Adipocyte (in vitro differentiated cells): Measurements from ENCODE around the gene FLG.

Experiments used
- DNase-seq: peaks from one replicate; pipeline ENCODE4 v3.0.0-alpha.2; 2015; ENCODE audit warnings: low read depth
- H3K27me3 ChIP-seq: replicated peaks from 2 replicates; pipeline ENCODE4 v1.7.0; 2013; ENCODE audit warnings: mild to moderate bottlenecking, low read length, moderate library complexity; ENCODE audit not compliant: control insufficient read depth, insufficient read depth
- H3K36me3 ChIP-seq: 2 replicates; pipeline ENCODE4 v1.7.0; 2013; ENCODE audit warnings: low read length, mild to moderate bottlenecking, moderate library complexity; ENCODE audit not compliant: control insufficient read depth, insufficient read depth, severe bottlenecking
- H3K4me1 ChIP-seq: 2 replicates; pipeline ENCODE4 v1.7.0; 2013; ENCODE audit warnings: mild to moderate bottlenecking, low read length, moderate library complexity; ENCODE audit not compliant: control insufficient read depth, insufficient read depth
- H3K4me3 ChIP-seq: 2 replicates; pipeline ENCODE4 v1.7.0; 2013; ENCODE audit warnings: mild to moderate bottlenecking, low read length, moderate library complexity
- H3K9ac ChIP-seq: 2 replicates; pipeline ENCODE4 v1.7.0; 2013; ENCODE audit warnings: mild to moderate bottlenecking, low read length, moderate library complexity
- H3K9me3 ChIP-seq: 2 replicates; pipeline ENCODE4 v1.7.0; 2013; ENCODE audit warnings: mild to moderate bottlenecking, low read length, moderate library complexity; ENCODE audit not compliant: control insufficient read depth

Gene FLG

DNA sequence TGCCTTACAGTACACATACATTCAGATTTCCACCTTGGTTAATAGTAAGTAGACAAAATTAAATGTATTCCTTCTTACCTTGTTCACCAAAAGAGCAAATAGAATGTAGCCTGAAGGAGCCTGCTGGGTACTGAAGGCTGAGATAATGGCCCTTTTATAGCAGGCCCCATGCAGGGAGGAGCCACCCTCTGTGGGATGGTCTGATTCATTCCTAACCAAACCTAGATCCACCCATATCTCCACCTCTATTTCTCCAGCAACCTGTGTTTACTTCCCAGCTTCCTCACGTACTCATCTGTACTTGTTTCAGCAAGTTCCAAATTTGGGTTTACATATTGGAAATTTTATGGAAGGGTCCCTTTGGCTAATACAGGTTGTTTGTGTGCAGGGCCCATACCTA, at the start of gene FLG:
FLG (minus strand) TSS at position 129 of the 400 bp plus-strand sequence. CDS start 9,783 bp downstream, outside the sequence.
- no peak for DNase-seq
- no peaks in the 10 kb centered on the region for H3K9me3 ChIP-seq
- H3K4me3 ChIP-seq, result no peak within 1 kb of the TSS
- H3K9ac ChIP-seq, result no peak within 1 kb of the TSS
- H3K4me1 ChIP-seq, result no peaks in the 10 kb centered on the region
- H3K36me3 ChIP-seq, result no peaks in the 10 kb centered on the region
- no peaks in the 10 kb centered on the region for H3K27me3 ChIP-seq

DNA sequence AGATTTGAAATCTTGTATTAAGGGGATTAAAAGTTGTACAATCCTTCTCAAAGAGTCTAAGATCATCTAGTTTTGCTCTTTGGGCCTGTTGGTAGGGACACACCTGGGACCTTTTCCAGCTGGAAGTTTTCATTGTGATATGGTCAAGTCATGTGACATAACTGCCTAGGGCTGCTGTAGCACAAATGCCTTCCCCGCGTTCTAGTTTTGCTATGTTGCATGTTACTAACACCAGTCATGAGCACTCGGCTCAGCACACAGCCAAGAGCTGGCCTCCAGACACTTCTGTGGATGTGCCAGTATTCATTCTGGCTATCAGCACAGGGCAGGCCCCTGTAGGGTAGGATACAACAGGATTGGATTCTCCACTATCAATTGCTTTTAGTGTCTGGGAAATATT, 49.4 kb upstream of the FLG start:
- H3K4me3 ChIP-seq, result no peak overlapping the region
- H3K9me3 ChIP-seq, result peaks cover 7% of the 10 kb centered on the region
- H3K4me1 ChIP-seq, result no peaks in the 10 kb centered on the region
- H3K27me3 ChIP-seq, result no peaks in the 10 kb centered on the region
- no peak for DNase-seq
- H3K36me3 ChIP-seq, result no peaks in the 10 kb centered on the region
- H3K9ac ChIP-seq, result no peak overlapping the region

DNA sequence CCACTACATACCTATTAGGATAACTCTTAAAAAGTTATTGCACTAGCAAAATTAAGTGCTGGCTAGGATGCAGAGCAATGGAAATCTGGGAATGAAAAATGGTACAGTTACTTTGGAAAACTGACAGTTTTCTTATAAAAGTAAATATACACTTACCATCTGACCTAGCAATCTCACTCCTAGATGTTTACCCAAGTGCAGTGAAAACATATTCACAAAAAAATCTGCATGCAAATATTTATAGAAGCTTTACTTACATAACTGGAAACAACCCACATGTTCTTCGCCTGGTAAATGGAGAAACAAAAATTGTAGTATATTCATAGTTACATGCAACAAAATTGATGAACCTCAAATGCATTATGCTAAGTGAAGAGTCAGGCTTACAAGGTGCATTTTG, 47.6 kb upstream of the FLG start:
- no peak for DNase-seq
- H3K4me3 ChIP-seq, result no peak overlapping the region
- H3K36me3 ChIP-seq, result no peaks in the 10 kb centered on the region
- H3K27me3 ChIP-seq, result no peaks in the 10 kb centered on the region
- peaks cover 13% of the 10 kb centered on the region for H3K9me3 ChIP-seq
- no peak overlapping the region for H3K9ac ChIP-seq
- no peaks in the 10 kb centered on the region for H3K4me1 ChIP-seq

DNA sequence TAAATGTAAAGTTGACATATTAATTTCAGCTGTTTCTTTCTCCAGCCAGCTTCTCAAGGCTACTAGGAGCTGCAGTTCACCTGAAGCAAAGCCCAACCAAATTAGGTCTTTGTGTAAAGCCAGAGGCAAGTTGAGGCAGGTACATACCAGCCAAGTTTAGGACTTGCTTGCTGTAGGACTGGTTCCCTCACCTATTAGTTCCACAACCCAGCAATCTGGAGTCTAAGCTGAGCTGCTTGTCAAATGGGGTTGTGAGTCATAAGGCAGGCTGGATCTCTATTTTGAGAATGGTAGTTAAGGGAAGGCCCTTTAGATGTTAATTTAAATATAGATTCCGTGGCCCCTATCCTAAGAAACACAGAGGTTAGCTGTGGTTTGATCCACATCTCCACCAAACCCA, 42.4 kb upstream of the FLG start:
- no peak for DNase-seq
- Histone ChIP-seq H3K9me3 (peaks cover 13% of the 10 kb centered on the region), H3K9ac (no peak overlapping the region), H3K4me1 (no peaks in the 10 kb centered on the region), H3K36me3 (no peaks in the 10 kb centered on the region), H3K27me3 (no peaks in the 10 kb centered on the region), H3K4me3 (no peak overlapping the region)

DNA sequence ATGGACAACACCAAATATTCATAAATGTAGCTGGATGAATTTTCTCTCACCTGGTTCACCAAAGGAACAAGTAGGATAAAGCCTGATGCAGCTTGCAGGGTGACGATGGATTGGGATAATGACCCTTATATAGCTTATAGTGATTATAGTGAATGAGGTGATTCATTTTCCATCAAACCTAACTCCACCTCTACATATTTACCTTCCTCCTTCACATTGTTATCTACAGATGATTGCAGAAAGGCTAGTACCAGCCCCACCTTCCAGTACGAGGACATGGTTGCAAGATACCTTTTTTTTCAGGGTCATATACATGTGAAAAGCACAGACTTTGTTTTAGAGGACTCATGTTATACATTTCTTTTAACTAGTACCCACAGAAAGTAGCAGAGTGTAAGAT, 34.9 kb upstream of the FLG start, which contains the start of gene FLG2:
FLG2 (minus strand) TSS at position 101 of the 400 bp plus-strand sequence. CDS start 1,122 bp downstream, outside the sequence.
- DNase-seq, result no peak
- Histone ChIP-seq H3K9me3 (no peaks in the 10 kb centered on the region), H3K4me1 (no peaks in the 10 kb centered on the region), H3K9ac (no peak within 1 kb of the TSS), H3K36me3 (no peaks in the 10 kb centered on the region), H3K4me3 (no peak within 1 kb of the TSS), H3K27me3 (no peaks in the 10 kb centered on the region)

DNA sequence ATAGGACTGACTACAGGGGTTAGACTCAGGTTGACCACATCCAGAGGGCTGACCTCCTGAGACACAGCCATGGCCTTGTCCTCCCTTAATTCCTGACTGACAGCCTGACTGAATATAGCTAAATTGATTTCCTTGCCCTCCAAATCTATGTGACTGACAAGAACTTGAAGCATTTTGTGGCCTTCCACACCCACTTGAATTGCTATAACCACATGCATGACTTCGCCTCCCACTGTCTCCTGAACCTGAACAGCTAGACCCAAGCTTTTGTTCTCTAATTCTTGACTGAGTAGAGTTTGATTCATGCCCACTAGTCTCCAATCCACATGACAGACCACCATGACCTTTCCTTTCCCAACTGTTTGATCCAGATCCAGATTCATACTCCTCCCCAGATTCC, 31.7 kb upstream of the FLG start:
- no peak for DNase-seq
- H3K4me3 ChIP-seq, result no peak overlapping the region
- H3K4me1 ChIP-seq, result no peaks in the 10 kb centered on the region
- H3K9ac ChIP-seq, result no peak overlapping the region
- H3K27me3 ChIP-seq, result no peaks in the 10 kb centered on the region
- peaks cover 4% of the 10 kb centered on the region for H3K9me3 ChIP-seq
- no peaks in the 10 kb centered on the region for H3K36me3 ChIP-seq

DNA sequence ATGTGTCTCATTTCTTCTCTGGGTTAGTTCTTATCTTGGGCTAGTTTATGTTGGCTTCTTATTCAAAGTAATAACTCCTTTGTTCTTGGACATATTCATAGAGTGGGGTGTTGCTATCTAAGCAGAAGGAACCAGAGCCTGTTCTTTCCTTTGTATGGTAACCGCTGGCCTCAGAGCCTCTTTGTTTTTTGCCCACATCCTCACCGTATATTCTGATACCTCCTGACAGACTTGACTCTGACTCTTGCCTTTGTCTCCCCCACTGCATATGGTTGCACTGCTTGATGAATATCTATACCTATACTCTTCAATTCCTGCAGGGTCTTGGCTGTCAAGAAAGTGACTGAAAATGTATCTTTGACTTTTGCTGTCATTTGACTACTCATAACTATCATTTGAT, 24.6 kb upstream of the FLG start:
- Histone ChIP-seq H3K9ac (no peak overlapping the region), H3K36me3 (no peaks in the 10 kb centered on the region), H3K4me3 (no peak overlapping the region), H3K9me3 (peaks cover 4% of the 10 kb centered on the region), H3K27me3 (no peaks in the 10 kb centered on the region), H3K4me1 (no peaks in the 10 kb centered on the region)
- no peak for DNase-seq

DNA sequence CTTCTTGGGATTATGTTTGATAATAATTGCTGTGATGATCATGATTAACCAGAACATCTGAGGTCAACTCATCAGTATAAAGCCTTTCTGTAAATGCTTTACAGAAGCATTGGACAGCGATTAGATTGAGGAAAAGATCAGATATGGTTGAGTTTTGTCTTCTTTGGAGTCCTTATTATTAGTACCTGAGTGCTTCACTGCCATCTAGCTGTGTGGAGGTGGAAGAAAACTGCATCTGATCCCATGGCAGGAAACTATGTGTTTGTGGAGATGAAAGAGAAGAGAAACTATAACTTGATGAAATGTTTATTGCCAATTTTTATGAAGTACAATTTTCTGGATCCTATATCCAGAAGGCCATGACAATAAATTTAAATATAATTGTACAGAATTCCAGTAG, 23.4 kb upstream of the FLG start:
- H3K9me3 ChIP-seq, result no peaks in the 10 kb centered on the region
- no peaks in the 10 kb centered on the region for H3K27me3 ChIP-seq
- no peak for DNase-seq
- no peaks in the 10 kb centered on the region for H3K36me3 ChIP-seq
- H3K4me1 ChIP-seq, result no peaks in the 10 kb centered on the region
- H3K4me3 ChIP-seq, result no peak overlapping the region
- no peak overlapping the region for H3K9ac ChIP-seq

DNA sequence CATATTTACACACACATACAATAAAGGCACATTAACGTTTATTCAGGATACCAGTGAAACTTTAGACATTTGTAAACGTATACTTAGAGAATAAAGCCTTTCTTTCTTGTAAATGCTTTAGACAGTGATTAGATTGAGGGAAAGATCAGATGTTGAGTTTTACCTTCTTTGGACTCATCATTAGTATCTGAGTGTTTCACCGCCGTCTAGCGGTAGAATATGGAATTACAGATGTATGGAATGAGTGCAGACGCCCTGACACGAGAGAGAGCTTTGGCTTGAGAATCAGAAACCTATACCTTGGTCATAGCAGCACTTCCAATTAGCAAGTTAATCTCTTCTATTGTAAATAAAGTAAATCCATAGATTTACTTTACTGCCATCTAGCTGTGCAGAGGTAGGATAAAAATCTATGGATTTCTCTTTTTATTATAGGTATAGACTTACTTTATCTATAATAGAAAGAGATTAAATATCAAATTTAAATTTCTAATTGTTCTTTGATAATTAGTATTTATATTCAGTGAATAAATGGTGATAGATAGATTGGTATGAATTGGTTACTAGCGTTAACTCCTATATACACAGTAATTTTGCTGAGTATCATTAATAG, 22.2 kb upstream of the FLG start:
- no peaks in the 10 kb centered on the region for H3K27me3 ChIP-seq
- no peak overlapping the region for H3K9ac ChIP-seq
- H3K4me3 ChIP-seq, result no peak overlapping the region
- H3K36me3 ChIP-seq, result no peaks in the 10 kb centered on the region
- peak; percentile 68 for DNase-seq
- H3K9me3 ChIP-seq, result no peaks in the 10 kb centered on the region
- H3K4me1 ChIP-seq, result no peaks in the 10 kb centered on the region

DNA sequence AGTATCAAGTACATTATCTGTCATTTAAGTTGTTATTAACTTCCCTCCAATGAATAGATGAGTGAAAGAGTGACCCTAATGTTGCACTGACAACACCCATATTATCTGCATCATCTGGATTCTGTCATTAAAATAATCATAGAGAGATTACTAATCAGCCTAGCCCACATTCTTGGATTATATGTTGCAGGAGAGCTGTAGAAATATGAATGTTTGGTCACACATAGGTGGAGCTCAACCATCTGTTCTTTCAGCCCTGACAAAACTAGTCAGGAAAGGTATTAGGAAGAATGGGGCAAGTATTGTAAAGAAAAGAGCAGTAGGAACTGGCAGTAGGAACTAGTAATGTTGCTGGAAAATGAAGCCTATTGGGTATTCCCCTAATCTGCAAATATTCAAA, 19.4 kb upstream of the FLG start:
- H3K9me3 ChIP-seq, result no peaks in the 10 kb centered on the region
- DNase-seq, result no peak
- H3K36me3 ChIP-seq, result no peaks in the 10 kb centered on the region
- H3K4me1 ChIP-seq, result no peaks in the 10 kb centered on the region
- no peak overlapping the region for H3K4me3 ChIP-seq
- no peak overlapping the region for H3K9ac ChIP-seq
- H3K27me3 ChIP-seq, result no peaks in the 10 kb centered on the region

DNA sequence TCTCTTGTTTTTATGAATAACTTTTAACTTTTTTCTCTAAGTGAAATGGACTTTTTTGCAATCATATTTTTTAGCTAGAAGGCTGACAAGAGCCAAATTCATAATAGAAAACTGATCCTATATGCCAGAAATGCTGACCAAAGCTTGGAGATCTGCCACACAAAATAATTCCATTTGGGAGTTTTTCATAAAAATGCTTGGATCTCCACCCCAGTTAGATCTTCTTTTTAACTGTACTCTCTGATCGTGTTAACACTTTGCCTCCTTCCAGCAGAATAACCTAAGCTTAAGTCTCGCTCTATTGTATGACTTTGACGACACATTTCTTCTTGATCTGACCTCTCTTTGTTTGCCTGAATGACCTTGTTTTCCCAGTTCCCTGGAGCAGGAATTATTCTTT, 18.0 kb upstream of the FLG start:
- Histone ChIP-seq H3K9me3 (no peaks in the 10 kb centered on the region), H3K27me3 (no peaks in the 10 kb centered on the region), H3K4me1 (no peaks in the 10 kb centered on the region), H3K36me3 (no peaks in the 10 kb centered on the region), H3K4me3 (no peak overlapping the region), H3K9ac (no peak overlapping the region)
- no peak for DNase-seq

DNA sequence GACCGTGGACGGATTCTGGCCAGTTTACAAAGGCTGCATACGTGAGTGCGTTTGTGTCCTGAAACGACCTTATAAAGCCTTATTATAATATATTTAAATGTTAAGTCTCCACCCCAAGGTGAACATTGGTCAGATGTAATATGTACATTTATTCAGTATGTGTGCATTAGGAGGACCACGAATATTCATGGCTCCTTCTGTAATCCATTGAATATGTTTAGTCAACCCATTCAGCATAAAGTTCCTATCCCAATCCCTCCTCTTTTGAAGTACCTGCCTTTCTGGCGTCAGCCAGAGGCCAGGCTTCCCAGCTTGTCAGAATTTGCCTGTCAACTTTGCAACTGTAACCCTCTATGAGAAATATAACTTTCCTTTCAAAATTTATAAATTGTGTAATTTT, 10.4 kb upstream of the FLG start:
- DNase-seq, result no peak
- H3K27me3 ChIP-seq, result no peaks in the 10 kb centered on the region

More for the DNA sequence above, 10.4 kb upstream of the FLG start:
- no peaks in the 10 kb centered on the region for H3K9me3 ChIP-seq
- H3K4me3 ChIP-seq, result no peak overlapping the region
- no peaks in the 10 kb centered on the region for H3K36me3 ChIP-seq
- H3K9ac ChIP-seq, result no peak overlapping the region
- no peaks in the 10 kb centered on the region for H3K4me1 ChIP-seq
